ENCODE data around the gene FGF9.

FGF9 gene

GRCh38 chr13:21752501-21752900, 81.6 kb downstream of the FGF9 start:
- in situ Hi-C loops (cut with MboI; ENCODE audit: low sequenced_read_pairs), result no loop called here

DNA sequence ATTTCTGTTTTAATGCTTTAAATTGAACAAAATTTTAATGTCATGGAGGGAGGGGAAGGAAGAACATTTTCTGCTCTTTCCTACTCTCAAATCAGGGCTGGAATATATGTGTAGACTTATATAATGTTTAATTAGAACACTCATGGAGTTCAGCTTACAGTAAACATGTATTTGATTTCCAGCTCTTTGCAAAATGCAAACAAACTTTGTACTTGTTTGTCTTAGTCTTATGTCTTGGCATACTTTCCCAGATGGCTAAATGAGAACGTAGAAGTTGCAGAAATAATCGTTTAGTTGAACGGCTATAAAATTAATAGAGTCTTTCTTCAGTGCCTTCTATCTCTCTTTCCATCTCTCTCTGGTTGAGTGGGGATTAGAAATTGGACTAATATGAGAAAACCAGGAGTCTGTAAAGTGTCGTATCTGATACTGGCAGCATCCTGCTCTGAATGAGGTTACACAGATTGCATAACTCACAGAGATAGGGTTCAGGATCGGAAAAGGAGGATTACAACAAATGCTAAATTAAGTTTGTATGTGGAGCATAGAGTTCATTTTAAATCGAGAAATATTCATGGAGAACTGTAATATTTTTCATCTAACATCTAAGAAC, 82.3 kb downstream of the FGF9 start:
- in situ Hi-C loops (cut with MboI; ENCODE audit: low sequenced_read_pairs), result no loop called here
